Thoracic aorta (tissue), 2 donors: ENCODE measurements around the gene DOCK4. TPM values are rescaled to one million over a fixed set of nuclear protein-coding genes. Genes with fewer than 3 reads are reported as not detected.

ENCODE experiments used
- ATAC-seq: fragments of 150-250 bp; one replicate; pipeline ENCODE4 v1.8.0; 2017; ENCODE audit warnings: low read depth; ENCODE audit not compliant: insufficient number of reproducible peaks, low FRiP score
- DNase-seq: peaks from one replicate; pipeline ENCODE4 v3.0.0-alpha.2; 2020; ENCODE audit warnings: low spot score
- H3K27ac ChIP-seq, 2 donors: fragments of 200-600 bp; sonication (generic); 1 replicate in 1 of 2; 2 replicates in 1 of 2; pipeline ENCODE4 v1.5.1; 2016; ENCODE audit warnings: mild to moderate bottlenecking in 2 of 2, moderate library complexity in 2 of 2
- H3K27me3 ChIP-seq: fragments of 200-600 bp; sonication (generic); replicated peaks from 2 replicates; pipeline ENCODE4 v1.6.0; 2016; ENCODE audit warnings: mild to moderate bottlenecking; ENCODE audit not compliant: insufficient read depth
- H3K36me3 ChIP-seq: fragments of 200-600 bp; sonication (generic); one replicate; pipeline ENCODE4 v1.5.1; 2016
- H3K4me1 ChIP-seq, 2 donors: fragments of 200-600 bp; sonication (generic); 1 replicate in 1 of 2; 2 replicates in 1 of 2; pipeline versions ENCODE4 v1.5.1 to v1.6.0; 2016; ENCODE audit warnings: low read depth in 2 of 2, mild to moderate bottlenecking in 1 of 2; ENCODE audit not compliant: control insufficient read depth in 1 of 2
- H3K4me3 ChIP-seq: fragments of 200-600 bp; sonication (generic); 2 replicates; pipeline ENCODE4 v1.5.1; 2016; ENCODE audit warnings: mild to moderate bottlenecking
- H3K9me3 ChIP-seq: fragments of 200-600 bp; sonication (generic); 2 replicates; pipeline ENCODE4 v1.5.1; 2016
- CTCF ChIP-seq: fragments of 200-600 bp; sonication (generic); IDR thresholded peaks from one replicate; pipeline ENCODE4 v1.5.1; 2019; ENCODE audit warnings: antibody characterized with exemption
- total RNA-seq, 2 donors: library from RNA; depleted of rRNA; stranded (reverse); fragments of >200 nt; gene quantifications; one replicate each; pipeline versions ENCODE4 v1.1.0 to v1.2.3, GENCODE V29; 2016

The DOCK4 gene
- total RNA-seq, 2 donors from 2014 or later = 22.3 to 71.5 TPM

- Histone ChIP-seq H3K4me1 (peaks cover 4 to 35% of the 10 kb centered on the region in 2 donors), H3K27me3 (no peaks in the 10 kb centered on the region), H3K9me3 (no peaks in the 10 kb centered on the region), H3K36me3 (no peaks in the 10 kb centered on the region), H3K4me3 (no peak overlapping the region), H3K27ac (no peak overlapping the region)
- TF ChIP-seq CTCF = no peak
- DNase-seq (no peak), ATAC-seq (no peak)
Measured at GRCh38 chr7:111758332-111758731, 447.9 kb downstream of the DOCK4 start.

GRCh38 chr7:111756687-111757178 is 449.5 kb downstream of the DOCK4 start:
- Histone ChIP-seq H3K27ac (peak overlapping the region; percentile 42), H3K27me3 (no peaks in the 10 kb centered on the region), H3K9me3 (no peaks in the 10 kb centered on the region), H3K4me1 (peaks cover 4 to 38% of the 10 kb centered on the region in 2 donors), H3K36me3 (no peaks in the 10 kb centered on the region), H3K4me3 (peak overlapping the region; percentile 14)
- TF ChIP-seq CTCF = no peak
- ATAC-seq = no peak
- DNase-seq = no peak

GRCh38 chr7:111755383-111755782 is 450.8 kb downstream of the DOCK4 start:
- no peak for DNase-seq
- Histone ChIP-seq H3K27ac (peak overlapping the region in 1 of 2 donors; percentile 42), H3K27me3 (no peaks in the 10 kb centered on the region), H3K9me3 (no peaks in the 10 kb centered on the region), H3K4me3 (no peak overlapping the region), H3K36me3 (no peaks in the 10 kb centered on the region), H3K4me1 (peaks cover 4 to 38% of the 10 kb centered on the region in 2 donors)
- no peak for TF ChIP-seq CTCF
- no peak for ATAC-seq

- H3K9me3 ChIP-seq = no peaks in the 10 kb centered on the region
- ATAC-seq (no peak), DNase-seq (no peak)
- H3K27ac ChIP-seq = peak overlapping the region in 1 of 2 donors; percentile 4
- peaks cover 4 to 38% of the 10 kb centered on the region in 2 donors for H3K4me1 ChIP-seq
- H3K36me3 ChIP-seq = no peaks in the 10 kb centered on the region
- no peaks in the 10 kb centered on the region for H3K27me3 ChIP-seq
- H3K4me3 ChIP-seq = no peak overlapping the region
- no peak for TF ChIP-seq CTCF
Measured at GRCh38 chr7:111753968-111754367, 452.2 kb downstream of the DOCK4 start.

GRCh38 chr7:111752022-111752582 is 454.1 kb downstream of the DOCK4 start:
- H3K27ac ChIP-seq = no peak overlapping the region
- peaks cover 4 to 38% of the 10 kb centered on the region in 2 donors for H3K4me1 ChIP-seq
- H3K9me3 ChIP-seq = no peaks in the 10 kb centered on the region
- ATAC-seq (no peak), DNase-seq (no peak)
- TF ChIP-seq CTCF = peak; percentile 55
- no peak overlapping the region for H3K4me3 ChIP-seq
- H3K27me3 ChIP-seq = no peaks in the 10 kb centered on the region
- H3K36me3 ChIP-seq = no peaks in the 10 kb centered on the region
